Measurements from ENCODE around the gene SSPN.
"Not testable (repeated sequence)": the region's sequence is repeated elsewhere in the genome, so short reads cannot be mapped to it uniquely, and the experiment has no call there.

Gene SSPN

DNA sequence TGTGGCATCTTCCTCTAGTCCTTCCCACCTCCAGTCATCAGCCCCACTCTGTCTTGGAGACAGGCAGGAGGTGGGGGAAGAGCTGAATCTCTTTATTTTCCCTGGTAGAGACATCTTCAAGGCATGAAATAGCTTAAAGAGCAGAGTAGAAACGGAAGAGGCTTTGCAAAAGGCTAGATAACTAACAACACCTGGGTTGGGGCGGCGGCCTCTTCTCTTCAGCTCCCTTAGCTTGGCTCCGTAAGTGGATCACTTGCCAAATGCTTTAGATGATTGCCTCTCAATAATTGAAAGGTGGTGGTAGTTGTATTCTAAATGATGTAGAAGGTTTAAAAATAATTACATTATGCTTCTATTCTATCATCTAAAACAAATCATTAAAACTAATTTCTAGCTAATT is 36.1 kb downstream of the SSPN start:
- no peak for DNase-seq

DNA sequence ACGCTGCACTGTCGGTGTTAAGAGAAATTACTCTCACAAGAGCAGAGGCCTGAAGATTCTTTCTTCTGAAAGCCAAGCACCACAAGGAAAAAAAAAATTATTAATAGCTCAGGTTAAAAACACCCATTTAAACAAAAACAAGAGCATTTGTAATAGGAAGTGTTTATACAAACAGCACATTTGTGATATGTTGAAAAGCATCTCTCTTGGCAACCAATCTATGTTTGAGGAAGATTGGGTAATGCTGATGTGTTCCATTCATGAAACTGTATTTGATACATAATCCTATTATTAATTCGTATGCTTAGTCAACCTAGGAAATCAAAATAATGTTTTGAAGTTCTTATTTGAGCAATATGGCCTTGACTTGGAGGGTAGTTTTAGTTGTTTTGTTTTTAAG is 36.5 kb downstream of the SSPN start:
- DNase-seq, result no peak

DNA sequence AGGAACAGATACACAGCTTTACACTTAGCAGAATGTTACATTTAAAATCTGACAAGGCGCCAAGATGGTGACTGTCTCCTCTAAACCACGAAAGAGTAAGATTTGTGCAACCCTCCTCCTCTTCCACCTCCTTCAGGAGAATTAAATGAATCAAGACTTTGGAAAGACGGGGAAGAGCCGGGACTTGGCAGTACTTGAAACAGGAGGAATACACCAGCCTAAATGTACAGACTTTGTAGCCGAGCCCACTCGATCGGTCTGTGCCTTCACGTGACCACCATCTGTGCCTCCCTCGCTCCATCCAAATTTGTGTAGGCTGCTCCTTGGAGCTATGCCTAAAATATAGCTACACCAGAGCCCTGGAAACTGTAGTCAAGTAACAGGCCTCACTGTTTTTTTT is 38.3 kb downstream of the SSPN start:
- no peak for DNase-seq

DNA sequence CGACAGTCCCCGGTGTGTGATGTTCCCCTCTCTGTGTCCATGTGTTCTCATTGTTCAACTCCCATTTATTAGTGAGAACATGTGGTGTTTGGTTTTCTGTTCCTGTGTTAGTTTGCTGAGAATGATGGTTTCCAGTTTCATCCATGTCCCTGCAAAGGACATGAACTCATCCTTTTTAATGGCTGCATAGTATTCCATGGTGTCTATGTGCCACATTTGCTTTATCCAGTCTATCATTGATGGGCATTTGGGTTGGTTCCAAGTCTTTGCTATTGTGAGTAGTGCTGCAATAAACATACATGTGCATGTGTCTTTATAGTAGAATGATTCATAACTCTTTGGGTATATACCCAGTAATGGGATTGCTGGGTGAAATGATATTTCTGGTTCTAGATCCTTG is 40.1 kb downstream of the SSPN start:
- DNase-seq, result not testable (repeated sequence)

DNA sequence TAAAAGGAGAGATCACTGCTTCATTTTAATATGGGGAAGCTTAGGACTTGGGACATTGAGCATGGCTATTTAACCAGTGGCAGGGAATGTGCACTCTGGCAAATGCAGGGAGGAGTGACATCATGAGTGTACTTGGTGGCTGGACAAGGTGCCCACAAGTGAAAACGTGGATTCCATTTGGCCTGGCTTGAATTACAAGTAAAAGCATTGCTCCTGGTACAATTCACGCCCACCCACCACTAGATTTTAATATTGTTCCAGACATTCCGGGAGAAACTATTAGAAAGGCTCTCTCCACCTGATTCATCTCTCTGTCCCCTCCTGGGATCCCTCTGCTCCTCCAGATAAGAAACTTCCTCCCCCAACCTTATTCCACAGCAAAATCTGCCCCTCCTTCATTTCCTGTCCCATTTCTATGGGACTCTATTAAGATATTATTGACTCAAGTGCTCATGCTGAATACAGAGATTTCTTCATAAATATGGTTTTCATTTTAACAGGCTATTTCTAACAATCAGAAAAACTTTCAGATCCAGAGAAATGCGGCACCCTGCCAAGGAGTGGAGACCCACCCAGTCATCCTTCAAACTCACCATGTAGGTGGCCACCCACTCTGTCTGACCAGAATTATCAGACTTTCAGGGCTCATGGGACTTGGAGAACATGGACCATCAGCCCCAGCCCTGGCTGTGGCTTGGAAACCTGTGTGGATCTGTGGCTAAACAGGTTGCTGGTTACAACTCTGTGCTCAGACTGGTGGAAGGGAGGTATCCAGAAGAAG is 43.2 kb downstream of the SSPN start:
- no peak for DNase-seq

DNA sequence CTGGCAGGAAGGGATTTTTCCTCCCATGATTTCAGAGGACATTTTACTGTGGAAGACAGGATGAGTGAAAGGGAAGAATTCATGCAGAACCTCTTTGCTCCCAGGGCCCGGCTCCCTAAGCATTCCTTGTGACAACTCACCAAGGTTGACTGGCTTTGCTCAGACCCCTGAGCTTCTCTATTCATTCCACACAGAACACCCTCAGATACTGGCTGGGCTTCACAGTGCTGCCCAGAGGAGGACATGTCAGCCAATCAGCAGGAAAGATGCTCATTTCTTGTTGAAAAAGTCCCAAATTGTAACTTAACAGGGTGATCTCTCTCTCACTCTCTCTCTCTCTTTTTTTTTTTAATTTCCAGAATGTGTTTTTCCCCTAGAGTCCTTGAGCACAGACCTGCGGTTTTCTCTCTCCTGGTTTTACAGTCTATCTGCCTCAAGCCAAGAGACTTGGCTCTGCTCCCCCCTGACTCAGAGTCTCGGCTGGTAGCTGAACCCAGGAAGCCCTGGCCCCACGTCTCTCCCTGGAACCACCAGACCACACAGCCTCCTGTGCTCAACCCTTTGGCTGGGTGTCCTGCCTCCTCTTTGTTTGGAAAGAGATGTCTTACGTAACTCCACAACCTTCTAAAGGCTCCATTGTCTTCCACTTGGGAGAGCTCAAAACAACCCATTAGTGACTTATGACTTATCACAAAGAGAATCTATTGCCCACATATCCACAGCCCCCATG is 43.9 kb downstream of the SSPN start:
- DNase-seq, result no peak

DNA sequence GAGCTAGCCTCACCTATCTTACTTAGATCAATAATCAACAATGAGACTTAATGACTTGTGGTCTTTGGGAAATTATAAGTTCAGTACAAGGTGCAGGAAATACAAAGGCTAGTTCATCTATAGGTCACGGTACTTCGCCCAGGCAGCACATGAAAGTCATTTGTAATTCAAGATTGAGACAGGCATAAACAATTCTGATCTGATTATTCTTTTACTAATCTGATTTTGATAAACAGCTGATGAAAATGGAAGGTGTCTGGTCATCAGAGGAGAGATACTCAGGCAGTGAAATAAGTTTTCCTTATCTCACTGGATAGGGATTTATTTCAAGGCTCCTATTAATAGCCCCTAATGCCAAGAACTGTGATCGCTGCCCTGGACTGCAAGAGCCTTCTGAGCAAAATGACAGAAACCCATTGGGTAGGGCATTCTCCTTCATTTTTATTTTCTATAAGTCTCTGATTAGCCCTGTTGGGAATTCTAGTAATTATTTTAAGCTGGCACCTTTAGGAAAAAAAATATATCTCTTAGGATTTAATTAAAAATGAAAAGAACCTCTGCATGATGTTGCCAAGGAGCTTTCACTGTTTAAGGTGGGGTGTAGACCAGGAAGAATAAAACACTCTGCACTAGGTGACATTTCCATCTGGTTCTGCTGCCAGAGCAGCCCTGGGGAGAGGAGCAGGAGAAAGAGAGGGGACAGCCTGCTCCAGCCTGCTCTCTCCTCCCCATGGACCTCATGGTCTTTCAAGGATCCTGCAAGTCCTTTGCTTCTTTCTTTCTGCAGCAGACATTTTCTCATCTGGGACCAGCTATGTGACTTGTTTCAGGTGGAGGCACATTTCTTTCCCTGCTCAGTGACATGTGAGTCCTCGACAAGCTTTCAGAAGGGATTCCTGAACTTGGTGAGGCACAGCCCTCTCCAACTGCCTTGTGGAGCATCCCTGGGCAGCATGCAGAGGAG is 44.8 kb downstream of the SSPN start:
- no peak for DNase-seq

DNA sequence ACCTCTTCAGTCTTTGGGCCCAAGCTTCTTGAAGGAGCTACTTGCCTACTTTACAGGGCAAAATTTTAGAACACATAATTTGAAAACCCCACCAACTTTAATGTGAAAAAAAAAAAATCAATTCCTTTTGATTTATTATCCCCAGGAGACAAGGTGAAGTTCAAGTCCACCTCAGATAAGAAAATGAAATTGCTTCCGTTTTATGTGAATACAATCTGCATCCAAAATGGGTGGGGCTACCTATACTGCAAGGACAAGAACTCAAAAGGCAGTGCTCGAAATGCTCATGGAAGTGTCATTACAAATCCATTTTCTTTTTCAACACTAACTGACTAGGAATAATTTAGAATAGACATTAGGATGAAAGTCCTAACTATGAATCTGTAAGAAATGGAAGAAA is 45.7 kb downstream of the SSPN start:
- no peak for DNase-seq

DNA sequence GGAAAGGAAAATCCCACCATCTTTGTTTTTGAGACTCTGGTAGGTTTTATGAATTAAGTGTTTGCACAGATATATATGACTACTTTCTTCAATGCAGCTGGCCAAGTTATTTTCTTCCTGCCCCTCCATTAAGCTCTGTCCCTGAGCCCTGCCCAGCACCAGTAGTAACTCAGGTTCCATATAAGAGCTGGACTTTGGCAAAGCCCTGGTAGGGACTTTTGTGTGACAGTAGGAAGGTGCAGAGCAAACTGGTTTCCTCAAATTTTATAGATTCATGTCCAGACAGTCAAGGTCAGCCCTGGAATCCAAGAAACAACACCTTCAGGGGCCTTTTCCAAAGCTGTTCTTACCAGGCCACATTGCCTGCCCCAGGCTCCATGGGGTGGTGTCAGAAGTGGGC is 47.3 kb downstream of the SSPN start:
- DNase-seq, result no peak

DNA sequence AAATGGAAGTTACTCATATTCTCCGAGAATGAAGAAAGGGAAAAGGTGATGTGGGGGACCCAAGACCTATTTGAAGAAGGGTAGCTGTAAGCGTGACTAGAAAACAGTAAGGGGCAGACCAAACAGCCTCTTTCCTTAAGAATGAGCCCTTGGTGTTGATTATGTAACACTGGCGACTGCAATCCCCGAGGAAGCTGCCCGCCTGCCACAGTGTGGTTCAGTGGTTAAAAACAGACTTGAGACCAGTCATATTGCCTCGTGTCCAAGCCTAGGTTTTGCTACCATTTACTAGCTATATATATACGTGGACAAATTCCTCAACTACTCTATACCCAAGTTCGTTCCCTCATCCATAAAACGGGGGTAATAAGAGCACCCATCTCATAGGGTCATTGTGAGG is 49.1 kb downstream of the SSPN start:
- no peak for DNase-seq

DNA sequence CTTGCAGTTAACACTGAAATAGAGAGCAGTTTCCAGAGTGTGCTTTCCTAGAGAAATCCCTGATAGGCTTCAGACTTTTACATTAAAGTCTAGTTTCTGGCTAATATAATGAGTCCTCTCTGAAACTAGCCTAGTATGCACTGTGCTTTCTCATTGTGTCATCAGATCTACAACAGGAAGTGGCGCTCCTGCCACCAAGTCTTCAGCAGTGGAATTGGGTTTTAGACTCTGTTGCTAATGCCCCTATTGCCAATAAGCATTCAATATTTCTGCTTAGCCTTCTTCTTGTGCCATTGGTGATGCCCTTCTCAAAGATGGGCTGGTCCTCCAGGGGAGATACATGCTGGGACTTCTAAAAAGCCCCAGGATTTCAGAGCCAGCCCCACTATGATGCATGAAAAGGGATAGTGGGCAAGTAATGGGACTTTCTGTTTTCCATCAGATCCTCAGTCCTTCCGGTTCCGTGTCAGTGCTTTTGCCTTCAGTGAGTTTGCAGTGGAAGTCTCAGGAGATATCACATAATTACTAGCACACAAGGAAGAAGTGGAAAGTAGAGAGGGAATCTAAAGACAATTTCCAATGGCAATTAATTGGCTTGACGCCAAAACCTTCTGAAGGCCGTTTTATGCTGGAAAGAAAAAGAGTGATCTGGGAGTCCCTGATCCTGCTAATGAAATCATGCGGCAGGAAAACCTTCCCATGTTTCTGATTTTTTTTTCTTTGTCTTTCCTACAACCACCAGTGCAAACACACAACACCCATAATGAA is 50.0 kb downstream of the SSPN start:
- no peak for DNase-seq

DNA sequence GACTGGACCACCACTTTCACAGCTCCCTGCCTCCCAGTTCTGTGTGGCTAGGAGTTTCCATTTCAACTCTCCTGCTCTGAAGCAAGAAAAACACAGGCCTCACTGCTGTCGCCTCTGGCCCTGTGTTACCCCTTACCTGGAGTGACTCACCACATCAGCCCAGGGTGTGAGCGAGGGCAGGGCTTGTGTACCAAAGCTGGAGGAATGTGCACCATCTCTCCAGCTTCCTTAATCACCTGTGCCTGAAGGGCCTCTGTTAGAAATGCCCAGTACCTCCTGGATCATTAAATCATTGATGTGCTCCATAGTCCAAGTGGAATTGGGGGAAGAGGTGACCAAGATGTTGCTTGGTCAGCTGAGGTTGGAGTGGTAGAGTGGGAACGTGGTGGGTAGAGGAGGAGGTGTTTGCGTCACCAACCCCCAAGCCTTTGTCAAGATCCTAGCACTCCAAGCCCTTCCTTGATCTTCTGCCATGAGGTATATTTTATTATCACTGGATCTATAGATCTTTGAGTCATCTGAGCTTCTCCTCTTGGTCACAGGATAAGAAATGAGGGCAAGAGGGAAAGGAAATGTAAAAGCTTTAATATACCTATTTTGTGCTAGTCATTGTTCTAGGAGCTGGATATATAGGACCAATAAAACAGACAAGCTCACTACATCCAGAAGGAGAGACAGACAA is 51.3 kb downstream of the SSPN start:
- peak; percentile 87 for DNase-seq

DNA sequence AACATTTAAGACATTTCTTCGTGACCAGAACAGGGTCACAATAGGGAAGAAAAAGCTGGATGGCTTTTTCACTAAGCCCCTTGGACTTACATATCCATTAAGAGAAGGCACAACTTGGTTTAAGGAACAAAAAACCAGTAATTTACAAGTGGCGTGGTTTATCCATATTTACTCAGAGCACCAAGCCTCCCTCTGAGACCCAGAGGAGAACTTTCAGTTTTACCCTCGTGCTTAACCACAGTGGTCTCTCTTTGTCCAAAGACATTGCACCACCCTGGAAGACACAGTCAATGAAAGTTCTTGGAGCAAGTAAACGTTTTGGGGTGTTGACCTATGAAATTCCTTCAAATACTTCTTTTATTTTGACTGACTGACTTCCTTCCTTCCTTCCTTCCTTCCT is 52.5 kb downstream of the SSPN start:
- DNase-seq, result no peak

DNA sequence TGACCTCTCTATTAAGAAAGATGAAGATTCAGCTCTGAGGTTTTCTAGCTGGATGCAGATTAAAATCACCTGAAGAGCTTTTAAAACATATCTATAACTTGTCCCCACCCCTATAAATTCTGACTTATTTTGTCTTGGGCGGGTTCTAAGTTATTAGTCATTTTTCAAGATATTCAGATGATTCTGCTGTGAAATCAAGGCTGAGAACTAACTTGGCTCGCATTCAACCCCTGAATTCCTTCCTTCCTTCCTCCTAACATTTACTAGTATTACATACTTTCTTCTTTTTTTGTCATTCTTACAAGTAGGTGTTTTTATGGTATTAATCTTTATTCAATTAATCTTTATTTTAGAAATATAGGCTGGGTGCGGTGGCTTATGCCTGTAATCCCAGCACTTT is 55.4 kb downstream of the SSPN start:
- no peak for DNase-seq

DNA sequence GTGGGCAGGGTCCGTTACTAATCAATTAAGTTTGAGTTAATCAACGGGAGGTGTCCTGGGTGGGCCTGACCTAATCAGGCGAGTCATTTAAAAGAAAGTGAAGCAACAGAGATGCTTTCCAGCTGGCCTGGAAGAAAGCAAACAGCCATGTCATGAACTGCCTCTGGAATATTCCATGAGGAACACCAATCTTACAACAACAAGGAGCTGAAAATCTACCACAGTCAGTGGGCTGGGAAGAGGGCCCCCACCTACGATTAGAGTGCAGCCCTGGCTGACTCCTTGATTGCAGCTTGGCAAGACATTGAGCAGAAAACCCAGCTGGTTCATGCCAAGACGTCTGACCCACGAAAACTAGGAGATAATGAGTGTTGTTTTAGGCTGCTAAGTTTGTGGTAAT is 56.2 kb downstream of the SSPN start:
- DNase-seq, result no peak

DNA sequence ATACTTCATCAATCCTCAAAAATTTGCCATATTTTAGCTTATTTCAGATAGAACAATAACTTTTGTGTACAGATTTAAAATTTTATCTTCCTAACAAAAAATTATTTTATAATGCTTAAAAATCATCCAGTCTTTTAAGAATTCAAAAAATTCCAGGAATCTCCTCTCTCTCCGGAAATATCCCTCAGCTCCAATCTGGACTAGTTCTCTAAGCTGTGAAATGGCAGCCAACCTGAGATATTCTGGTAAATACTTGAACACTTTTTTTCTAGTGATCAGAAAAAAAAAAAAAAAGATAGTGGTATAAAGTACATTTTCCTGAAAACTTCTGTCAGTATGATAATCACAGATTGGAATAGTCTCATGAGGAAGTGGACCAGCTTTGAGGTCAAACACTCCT is 57.6 kb downstream of the SSPN start:
- DNase-seq, result no peak

DNA sequence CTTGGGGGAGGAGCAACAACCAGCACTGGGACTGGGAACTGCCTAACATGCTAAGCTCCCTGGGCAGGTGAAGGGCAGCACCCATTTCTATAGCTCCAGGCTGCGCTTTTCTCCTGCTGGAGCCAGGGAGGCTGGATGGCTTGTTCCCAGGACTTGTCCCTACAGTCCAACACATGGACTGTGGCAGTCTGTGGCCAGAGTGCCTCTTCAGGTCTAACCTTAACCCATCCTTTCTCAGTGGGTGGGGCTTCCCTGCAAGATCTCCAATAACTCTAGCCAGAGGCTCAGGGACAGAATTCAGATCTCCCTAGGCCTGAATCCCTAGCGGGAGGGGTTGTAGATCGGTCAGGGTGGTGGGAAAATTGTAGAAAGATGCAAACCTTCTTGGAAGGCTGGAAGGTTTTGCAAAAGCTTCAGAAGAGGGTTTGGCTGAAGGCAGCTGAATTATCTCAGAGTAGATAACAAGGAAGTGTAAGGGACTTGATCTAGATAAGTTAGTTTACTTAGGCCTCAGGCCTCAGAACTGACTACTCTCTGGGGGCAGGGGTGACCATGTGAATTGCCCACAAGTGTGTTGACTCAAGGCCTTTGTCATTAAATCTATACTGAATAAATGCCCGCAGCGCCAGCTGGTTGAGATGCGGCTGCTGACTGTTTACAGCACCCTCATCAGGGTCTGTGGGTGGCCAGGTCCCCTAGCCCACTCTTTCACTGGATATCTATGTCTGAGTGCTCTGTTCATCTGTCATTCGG is 60.7 kb downstream of the SSPN start:
- no peak for DNase-seq

DNA sequence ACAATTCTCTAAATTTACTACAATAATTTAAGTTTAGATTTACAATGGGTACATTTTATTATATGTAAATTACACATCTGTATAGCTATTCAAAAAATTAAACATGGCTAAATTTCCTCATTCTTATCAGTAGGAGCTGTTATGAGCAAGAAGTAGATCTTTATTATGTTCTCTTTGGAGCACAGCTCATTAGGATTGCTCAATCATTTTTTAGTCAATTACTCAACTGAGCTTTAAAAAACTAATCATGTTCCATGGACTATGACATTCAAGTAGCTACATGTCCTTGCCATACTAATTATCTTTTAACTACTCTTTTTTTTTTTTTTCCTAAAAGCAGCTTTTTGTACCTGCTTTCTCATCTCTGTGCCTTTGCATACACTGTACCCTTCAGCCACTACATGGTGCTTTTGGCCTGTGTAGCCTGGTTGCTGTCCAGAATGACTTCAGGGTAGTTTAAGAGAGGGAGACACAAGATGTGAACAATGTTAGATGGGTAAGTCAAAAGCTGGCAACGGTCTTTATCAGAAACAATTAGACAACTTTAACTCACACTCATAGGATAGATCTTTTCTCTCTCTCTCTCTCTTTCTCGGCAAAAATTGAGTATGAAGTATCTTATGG is 69.0 kb downstream of the SSPN start:
- DNase-seq, result no peak

DNA sequence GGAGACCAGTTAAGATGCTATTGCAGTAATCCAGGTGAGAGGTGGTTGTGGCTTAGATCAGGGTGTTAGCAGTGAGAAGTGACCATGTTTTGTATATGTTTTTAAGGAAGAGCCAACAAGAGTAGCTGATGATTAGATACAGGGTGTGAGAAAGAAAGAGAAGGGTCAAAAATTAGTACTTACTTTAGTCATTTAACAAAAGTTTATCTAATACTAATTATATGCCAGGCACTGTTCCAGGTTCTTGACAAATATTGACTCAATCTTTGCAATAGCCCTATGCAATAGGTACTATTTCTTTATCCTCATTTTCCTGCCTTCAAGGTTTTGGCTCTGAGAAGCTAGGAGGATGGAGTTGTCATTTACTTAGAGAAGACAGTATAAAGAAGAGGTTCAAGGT is 70.2 kb downstream of the SSPN start:
- DNase-seq, result no peak

DNA sequence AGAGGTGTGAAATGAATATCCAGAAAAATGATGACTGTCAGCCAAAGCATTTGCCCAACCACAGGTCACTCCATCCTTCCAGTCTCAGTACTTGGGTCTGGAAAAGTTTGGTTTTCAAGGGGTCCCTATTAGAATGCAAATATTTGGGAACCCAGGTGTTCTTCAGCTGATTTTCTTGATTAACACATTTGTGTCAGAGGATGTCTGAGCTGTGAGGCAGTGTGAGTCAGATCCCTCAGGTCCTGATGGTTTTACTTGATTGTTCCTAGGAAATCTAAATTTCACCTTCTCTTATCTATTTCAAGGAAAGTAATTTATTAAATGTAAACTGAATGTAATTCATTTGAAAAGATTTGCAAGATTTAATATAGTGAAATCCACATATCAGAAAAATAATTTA is 71.5 kb downstream of the SSPN start:
- no peak for DNase-seq
